ENCODE results near the gene ENTPD2.

DNA sequence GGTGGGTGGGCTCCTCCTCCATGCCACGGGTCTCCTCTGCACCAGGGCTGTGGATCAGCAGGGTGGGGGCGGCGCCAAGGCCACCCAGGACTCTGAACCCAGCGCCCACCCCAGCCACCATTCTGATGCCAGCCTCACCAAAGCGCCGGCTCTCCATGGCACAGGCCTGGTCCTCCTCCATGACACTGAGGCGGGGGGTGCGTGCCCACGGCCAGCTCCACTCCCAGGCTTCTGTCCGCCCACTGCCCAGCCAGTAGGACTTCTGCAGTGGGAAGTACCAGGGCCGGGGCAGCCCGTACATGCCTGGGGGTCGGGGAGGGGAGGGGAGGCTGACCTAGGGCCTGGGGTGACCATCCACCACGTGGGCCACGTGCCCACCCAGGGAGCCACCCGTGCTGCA, 37.4 kb downstream of the ENTPD2 start:
- TF ChIP-seq, protein P1, sequence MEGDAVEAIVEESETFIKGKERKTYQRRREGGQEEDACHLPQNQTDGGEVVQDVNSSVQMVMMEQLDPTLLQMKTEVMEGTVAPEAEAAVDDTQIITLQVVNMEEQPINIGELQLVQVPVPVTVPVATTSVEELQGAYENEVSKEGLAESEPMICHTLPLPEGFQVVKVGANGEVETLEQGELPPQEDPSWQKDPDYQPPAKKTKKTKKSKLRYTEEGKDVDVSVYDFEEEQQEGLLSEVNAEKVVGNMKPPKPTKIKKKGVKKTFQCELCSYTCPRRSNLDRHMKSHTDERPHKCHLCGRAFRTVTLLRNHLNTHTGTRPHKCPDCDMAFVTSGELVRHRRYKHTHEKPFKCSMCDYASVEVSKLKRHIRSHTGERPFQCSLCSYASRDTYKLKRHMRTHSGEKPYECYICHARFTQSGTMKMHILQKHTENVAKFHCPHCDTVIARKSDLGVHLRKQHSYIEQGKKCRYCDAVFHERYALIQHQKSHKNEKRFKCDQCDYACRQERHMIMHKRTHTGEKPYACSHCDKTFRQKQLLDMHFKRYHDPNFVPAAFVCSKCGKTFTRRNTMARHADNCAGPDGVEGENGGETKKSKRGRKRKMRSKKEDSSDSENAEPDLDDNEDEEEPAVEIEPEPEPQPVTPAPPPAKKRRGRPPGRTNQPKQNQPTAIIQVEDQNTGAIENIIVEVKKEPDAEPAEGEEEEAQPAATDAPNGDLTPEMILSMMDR (conservative IDR thresholded peaks at IDR 0.05; ENCODE audit: low read length), result no peak
- no peak for TF ChIP-seq EZH2phosphoT487 (IDR thresholded peaks at IDR 0.05; ENCODE audit: borderline replicate concordance, low read depth, low read length)

Measured in OCI-LY7 (cell line).